ENCODE measurements around the gene CILP2.
A peak's percentile ranks its signal among the peaks of the same experiment; 100 is the strongest.

CILP2 gene

GRCh38 chr19:19538061-19538784 lies at the start of gene CILP2:
Gene CILP2, plus strand, starts transcription at chr19:19538265. Its CDS starts 85 bp downstream, at chr19:19538350.
- DNase-seq (ENCODE audit: low read depth) = no peak

- peak; percentile 73 for DNase-seq (ENCODE audit: low read depth)
Observed at GRCh38 chr19:19488875-19489690, 49.0 kb upstream of the CILP2 start.

- DNase-seq (ENCODE audit: low read depth) = no peak
Observed at GRCh38 chr19:19489804-19490204, 48.3 kb upstream of the CILP2 start.

GRCh38 chr19:19490214-19490968 lies 47.7 kb upstream of the CILP2 start:
- DNase-seq (ENCODE audit: low read depth) = peak; percentile 74

- DNase-seq (ENCODE audit: low read depth) = no peak
Observed at GRCh38 chr19:19491321-19492025, 46.6 kb upstream of the CILP2 start.

GRCh38 chr19:19492026-19492610 lies 45.9 kb upstream of the CILP2 start:
- no peak for DNase-seq (ENCODE audit: low read depth)

GRCh38 chr19:19493841-19494546 lies 44.1 kb upstream of the CILP2 start:
- DNase-seq (ENCODE audit: low read depth) = no peak

- no peak for DNase-seq (ENCODE audit: low read depth)
Observed at GRCh38 chr19:19495614-19496603, 42.2 kb upstream of the CILP2 start.

- DNase-seq (ENCODE audit: low read depth) = no peak
Observed at GRCh38 chr19:19498255-19498991, 39.6 kb upstream of the CILP2 start.

GRCh38 chr19:19499272-19499995 lies 38.6 kb upstream of the CILP2 start:
- DNase-seq (ENCODE audit: low read depth) = no peak

- DNase-seq (ENCODE audit: low read depth) = no peak
Observed at GRCh38 chr19:19500975-19501644, 37.0 kb upstream of the CILP2 start.

GRCh38 chr19:19501798-19502197 lies 36.3 kb upstream of the CILP2 start:
- DNase-seq (ENCODE audit: low read depth) = no peak

GRCh38 chr19:19502281-19502680 lies 35.8 kb upstream of the CILP2 start:
- no peak for DNase-seq (ENCODE audit: low read depth)

- DNase-seq (ENCODE audit: low read depth) = no peak
Observed at GRCh38 chr19:19502808-19503602, 35.1 kb upstream of the CILP2 start.

- DNase-seq (ENCODE audit: low read depth) = no peak
Observed at GRCh38 chr19:19504754-19505668, 33.1 kb upstream of the CILP2 start.
